ENCODE results near the gene TNNI2. TPM values are rescaled to one million over a fixed set of nuclear protein-coding genes. Genes with fewer than 3 reads are reported as not detected.
A peak's percentile ranks its signal among the peaks of the same experiment; 100 is the strongest.

TNNI2 gene
- total and polyA plus RNA-seq, 9 donors = 0.41 to 1.2 (median 0.66) TPM; not detected in 5

DNA sequence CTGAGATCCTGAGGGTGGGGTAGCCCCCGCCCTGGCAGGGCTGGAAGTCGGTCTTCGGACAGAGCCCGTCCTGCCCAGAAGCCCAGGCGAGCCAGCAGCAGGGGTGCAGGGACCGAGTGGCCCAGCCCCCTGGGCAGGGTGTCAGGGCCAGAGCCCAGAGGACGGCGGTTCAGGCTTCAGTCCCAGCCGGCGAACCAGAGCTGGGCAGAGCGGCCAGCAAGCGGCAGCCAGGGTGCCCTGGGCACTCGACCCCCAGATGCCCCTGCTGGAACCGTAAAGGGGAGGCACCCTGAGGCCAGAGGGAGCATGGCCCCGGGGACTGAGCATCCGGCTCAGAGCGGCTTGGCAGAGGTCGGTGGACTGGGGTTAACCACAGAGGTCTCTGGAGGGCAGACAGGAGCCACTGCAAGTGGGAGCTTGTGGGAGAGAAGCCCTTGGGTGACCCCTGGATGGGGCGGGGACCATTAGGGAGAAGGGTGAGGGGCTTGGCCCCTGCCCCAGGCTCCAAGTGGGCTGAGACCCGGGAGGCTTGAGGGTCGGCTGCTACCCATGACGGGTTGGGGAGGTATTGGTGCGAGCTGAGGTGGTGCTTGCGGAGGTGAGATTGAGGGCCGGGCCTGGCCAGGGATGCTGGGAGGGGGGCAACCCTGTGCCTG, 30.0 kb downstream of the TNNI2 start:
- H3K27ac ChIP-seq = no peak overlapping the region
- TF ChIP-seq, protein P1, sequence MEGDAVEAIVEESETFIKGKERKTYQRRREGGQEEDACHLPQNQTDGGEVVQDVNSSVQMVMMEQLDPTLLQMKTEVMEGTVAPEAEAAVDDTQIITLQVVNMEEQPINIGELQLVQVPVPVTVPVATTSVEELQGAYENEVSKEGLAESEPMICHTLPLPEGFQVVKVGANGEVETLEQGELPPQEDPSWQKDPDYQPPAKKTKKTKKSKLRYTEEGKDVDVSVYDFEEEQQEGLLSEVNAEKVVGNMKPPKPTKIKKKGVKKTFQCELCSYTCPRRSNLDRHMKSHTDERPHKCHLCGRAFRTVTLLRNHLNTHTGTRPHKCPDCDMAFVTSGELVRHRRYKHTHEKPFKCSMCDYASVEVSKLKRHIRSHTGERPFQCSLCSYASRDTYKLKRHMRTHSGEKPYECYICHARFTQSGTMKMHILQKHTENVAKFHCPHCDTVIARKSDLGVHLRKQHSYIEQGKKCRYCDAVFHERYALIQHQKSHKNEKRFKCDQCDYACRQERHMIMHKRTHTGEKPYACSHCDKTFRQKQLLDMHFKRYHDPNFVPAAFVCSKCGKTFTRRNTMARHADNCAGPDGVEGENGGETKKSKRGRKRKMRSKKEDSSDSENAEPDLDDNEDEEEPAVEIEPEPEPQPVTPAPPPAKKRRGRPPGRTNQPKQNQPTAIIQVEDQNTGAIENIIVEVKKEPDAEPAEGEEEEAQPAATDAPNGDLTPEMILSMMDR (IDR thresholded peaks at IDR 0.05) = no peak
- TF ChIP-seq POLR2A (IDR thresholded peaks at IDR 0.05) (no peak), EP300 (IDR thresholded peaks at IDR 0.05) (no peak)
- H3K4me1 ChIP-seq (ENCODE audit: insufficient read depth) = peaks cover 13% of the 10 kb centered on the region
- DNase-seq = no peak
- H3K4me3 ChIP-seq = peak overlapping the region; percentile 11
- no peaks in the 10 kb centered on the region for H3K36me3 ChIP-seq
- intact Hi-C loops (cut with DNase I) = no loop called here
- WGBS, 3 donors = 62 to 65% (median 63%) methylated on average over 13 to 25 of the region's 25 CpGs
- no peaks in the 10 kb centered on the region for H3K27me3 ChIP-seq
- no peaks in the 10 kb centered on the region for H3K9me3 ChIP-seq

DNA sequence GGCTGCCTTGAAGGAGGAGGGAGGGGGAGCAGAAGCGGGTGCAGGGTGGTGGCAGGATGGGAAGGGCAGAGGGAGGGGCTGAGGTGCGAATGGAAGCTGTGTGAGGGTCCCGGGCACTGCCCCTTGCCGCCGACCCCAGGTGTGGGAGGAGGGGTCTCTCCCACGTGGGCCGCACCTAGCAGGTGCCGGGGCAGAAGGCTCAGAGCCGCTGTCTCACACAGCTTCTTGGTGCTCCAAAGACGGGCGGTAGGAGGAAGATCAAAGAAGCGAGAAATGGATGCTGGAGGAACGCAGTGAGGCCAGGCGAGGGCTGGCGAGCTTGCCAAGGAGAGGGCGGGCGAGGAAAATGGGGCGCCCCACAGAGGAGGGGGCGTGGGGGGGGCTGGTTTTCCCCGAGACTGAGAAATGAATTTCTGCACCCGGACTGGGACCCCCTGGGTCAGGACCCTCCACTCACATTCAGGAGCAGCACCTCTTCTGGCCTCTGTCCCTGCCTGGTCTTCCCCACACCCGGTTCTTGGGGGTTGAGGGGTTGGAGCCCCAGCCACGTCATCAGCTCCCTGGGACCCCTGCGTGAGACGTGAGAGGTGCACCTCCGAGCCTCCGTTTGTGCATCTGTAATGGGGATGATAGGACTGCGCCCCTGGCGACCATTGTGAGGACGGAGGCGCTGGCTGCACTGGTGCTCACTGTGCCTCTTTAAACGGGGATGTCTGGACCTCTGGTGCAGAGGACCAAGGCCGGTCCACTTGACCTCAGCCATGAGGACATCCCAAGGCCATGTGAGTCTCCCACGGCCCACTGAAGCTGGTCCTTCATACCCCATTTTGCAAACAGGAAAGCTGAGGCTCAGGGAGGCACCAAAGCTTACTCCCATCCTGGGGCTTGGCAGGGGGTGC, 30.9 kb downstream of the TNNI2 start:
- TF ChIP-seq POLR2A (IDR thresholded peaks at IDR 0.05) = no peak
- TF ChIP-seq, protein P1 (IDR thresholded peaks at IDR 0.05) = no peak
- TF ChIP-seq EP300 (IDR thresholded peaks at IDR 0.05) = no peak
- H3K27ac ChIP-seq = no peak overlapping the region
- H3K4me3 ChIP-seq = no peak overlapping the region
- H3K27me3 ChIP-seq = no peaks in the 10 kb centered on the region
- intact Hi-C loops (cut with DNase I) = no loop called here
- no peaks in the 10 kb centered on the region for H3K36me3 ChIP-seq
- H3K9me3 ChIP-seq = no peaks in the 10 kb centered on the region
- 18 to 34% (median 26%) methylated on average over 33 to 34 of the region's 34 CpGs for WGBS, 3 donors
- DNase-seq = no peak
- peaks cover 9% of the 10 kb centered on the region for H3K4me1 ChIP-seq (ENCODE audit: insufficient read depth)

DNA sequence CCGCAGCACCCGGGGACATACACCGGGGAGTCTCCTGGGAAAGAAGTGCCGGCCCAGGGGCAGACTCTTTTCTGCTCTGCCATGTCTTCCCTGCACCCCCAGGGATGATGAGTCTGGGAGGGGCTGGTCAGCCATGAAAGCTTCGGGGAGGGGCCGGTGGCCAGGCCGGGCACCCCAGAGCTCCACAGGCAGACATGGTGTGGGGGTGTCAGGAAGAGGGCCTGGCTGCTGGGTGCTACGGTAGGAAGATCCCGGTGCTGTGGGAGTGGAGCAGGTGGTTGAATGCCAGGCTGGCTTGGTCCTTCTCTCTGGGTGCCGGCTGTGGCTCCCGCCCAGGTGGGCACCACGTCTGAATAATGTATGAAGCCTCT, 31.5 kb downstream of the TNNI2 start:
- intact Hi-C loops (cut with DNase I) = no loop called here
- Histone ChIP-seq H3K27ac (no peak overlapping the region), H3K4me1 (ENCODE audit: insufficient read depth) (peaks cover 4% of the 10 kb centered on the region), H3K9me3 (no peaks in the 10 kb centered on the region), H3K27me3 (no peaks in the 10 kb centered on the region), H3K36me3 (no peaks in the 10 kb centered on the region), H3K4me3 (no peak overlapping the region)
- no peak for DNase-seq
- TF ChIP-seq, protein P1 (IDR thresholded peaks at IDR 0.05) = no peak
- TF ChIP-seq POLR2A (IDR thresholded peaks at IDR 0.05) = no peak
- no peak for TF ChIP-seq EP300 (IDR thresholded peaks at IDR 0.05)
- WGBS, 3 donors = 50 to 54% (median 53%) methylated on average over 12 of the region's 12 CpGs

DNA sequence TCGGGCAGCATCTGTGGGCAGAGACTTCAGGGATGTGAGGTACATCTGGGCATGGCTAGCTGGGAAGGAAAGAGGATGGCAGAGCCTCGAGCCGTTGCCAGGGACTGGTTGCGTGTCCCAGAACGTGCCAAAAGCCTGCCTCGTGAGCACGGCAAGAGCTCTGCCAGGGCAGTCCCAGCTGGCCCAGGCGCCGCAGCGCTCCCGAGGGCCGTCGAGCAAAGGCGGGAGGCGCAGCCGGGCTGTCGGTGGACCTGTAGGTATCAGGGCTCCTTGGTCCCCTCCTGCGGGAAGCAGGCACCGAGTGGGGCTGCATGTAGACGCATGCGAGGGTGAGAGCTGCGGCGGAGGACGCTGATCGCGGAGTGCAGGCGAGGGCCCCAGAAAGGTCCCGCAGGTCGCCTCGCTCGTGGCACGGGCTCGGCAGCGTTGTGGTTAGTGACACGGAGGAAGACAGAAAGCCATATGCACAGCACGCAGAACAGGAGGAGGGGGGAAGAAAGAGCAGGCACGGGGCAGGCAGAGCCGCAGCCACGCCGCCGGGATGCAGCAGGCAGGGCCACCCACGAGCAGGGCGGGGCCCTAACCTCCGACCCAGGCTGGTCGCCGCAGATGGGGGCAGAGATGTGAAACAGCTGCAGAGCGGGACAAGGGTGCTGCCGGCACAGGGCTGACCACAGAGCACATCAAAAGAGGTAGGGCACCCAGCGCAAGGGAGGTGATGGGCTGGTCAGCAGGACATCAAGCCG, 32.1 kb downstream of the TNNI2 start:
- H3K9me3 ChIP-seq = no peaks in the 10 kb centered on the region
- no peak for DNase-seq
- TF ChIP-seq EP300 (IDR thresholded peaks at IDR 0.05) = no peak
- no peak for TF ChIP-seq POLR2A (IDR thresholded peaks at IDR 0.05)
- TF ChIP-seq, protein P1 (IDR thresholded peaks at IDR 0.05) = no peak
- H3K27me3 ChIP-seq = no peaks in the 10 kb centered on the region
- H3K27ac ChIP-seq = no peak overlapping the region
- no peaks in the 10 kb centered on the region for H3K36me3 ChIP-seq
- WGBS, 3 donors = 18 to 39% (median 25%) methylated on average over 49 to 50 of the region's 50 CpGs
- intact Hi-C loops (cut with DNase I) = no loop called here
- peaks cover 2% of the 10 kb centered on the region for H3K4me1 ChIP-seq (ENCODE audit: insufficient read depth)
- H3K4me3 ChIP-seq = peak overlapping the region; percentile 14
